Activated T-helper 1 cell treated with anti-CD3 and anti-CD28 coated beads, Interleukin-12 subunit alpha, Interleukin-12 subunit beta, Interleukin-2, Interleukin-4 antibody, amounts not matched to agents 30 ng/mL and 10 ng/mL and 1 ng/mL, durations not matched to agents 14 hours and 24 hours and 36 hours (primary cell): ENCODE measurements around the gene LRMDA. TPM values are rescaled to one million over a fixed set of nuclear protein-coding genes. Genes with fewer than 3 reads are reported as not detected.
A peak's percentile ranks its signal among the peaks of the same experiment; 100 is the strongest.

ENCODE experiments used
- DNase-seq: peaks from one replicate; pipeline ENCODE4 v3.0.0; 2021; ENCODE audit warnings: low spot score
- H3K27ac Mint-ChIP-seq: one replicate; pipeline ENCODE4 v1.8.0; 2021; ENCODE audit warnings: mild to moderate bottlenecking, mixed read lengths
- H3K27me3 Mint-ChIP-seq: one replicate; pipeline ENCODE4 v1.8.0; 2022; ENCODE audit warnings: mild to moderate bottlenecking, moderate library complexity, mixed read lengths; ENCODE audit not compliant: insufficient read depth
- H3K36me3 Mint-ChIP-seq: one replicate; pipeline ENCODE4 v1.8.0; 2021; ENCODE audit warnings: low read depth, mixed read lengths
- H3K4me1 Mint-ChIP-seq: one replicate; pipeline ENCODE4 v1.8.0; 2021; ENCODE audit warnings: low read depth, mixed read lengths
- H3K4me3 Mint-ChIP-seq: one replicate; pipeline ENCODE4 v1.8.0; 2021; ENCODE audit warnings: mild to moderate bottlenecking, moderate library complexity, mixed read lengths
- H3K9me3 Mint-ChIP-seq: one replicate; pipeline ENCODE4 v1.8.0; 2021; ENCODE audit warnings: mixed read lengths
- intact Hi-C: fragments of 100-400 bp; cut with micrococcal nuclease; formaldehyde crosslinking; loops from one replicate; pipeline ENCODE4 v1.15.1; 2024
- total RNA-seq: library from RNA; stranded (reverse); gene quantifications from 2 replicates; pipeline ENCODE4 v1.2.3, GENCODE V29; 2022

LRMDA gene
- total RNA-seq, 1 donor from 2014 or later: not detected

GRCh38 chr10:75404815-75405597 is 26.4 kb upstream of the LRMDA start:
- intact Hi-C loops: loop anchor here (5.0 kb wide), 1 partner anchor 108 kb away; no protein-coding TSS in a partner anchor
- Mint-ChIP-seq H3K4me3 (no peak overlapping the region), H3K9me3 (no peaks in the 10 kb centered on the region), H3K27ac (no peak overlapping the region), H3K36me3 (peaks cover 5% of the 10 kb centered on the region), H3K4me1 (peaks cover 36% of the 10 kb centered on the region), H3K27me3 (peaks cover 67% of the 10 kb centered on the region)
- DNase-seq: no peak

GRCh38 chr10:75405598-75406461 is 25.6 kb upstream of the LRMDA start:
- H3K9me3 Mint-ChIP-seq: no peaks in the 10 kb centered on the region
- peaks cover 7% of the 10 kb centered on the region for H3K36me3 Mint-ChIP-seq
- H3K4me3 Mint-ChIP-seq: peak overlapping the region; percentile 5
- peak overlapping the region; percentile 34 for H3K27ac Mint-ChIP-seq
- peaks cover 70% of the 10 kb centered on the region for H3K27me3 Mint-ChIP-seq
- peaks cover 29% of the 10 kb centered on the region for H3K4me1 Mint-ChIP-seq
- DNase-seq: no peak
- intact Hi-C loops: no loop called here

- H3K4me3 Mint-ChIP-seq: no peak overlapping the region
- H3K27ac Mint-ChIP-seq: no peak overlapping the region
- H3K4me1 Mint-ChIP-seq: peaks cover 28% of the 10 kb centered on the region
- no peak for DNase-seq
- no peaks in the 10 kb centered on the region for H3K9me3 Mint-ChIP-seq
- intact Hi-C loops: no loop called here
- H3K36me3 Mint-ChIP-seq: peaks cover 7% of the 10 kb centered on the region
- H3K27me3 Mint-ChIP-seq: peaks cover 76% of the 10 kb centered on the region
Measured at GRCh38 chr10:75406462-75407223, 24.8 kb upstream of the LRMDA start.

- peaks cover 23% of the 10 kb centered on the region for H3K4me1 Mint-ChIP-seq
- H3K27me3 Mint-ChIP-seq: peaks cover 73% of the 10 kb centered on the region
- H3K4me3 Mint-ChIP-seq: peak overlapping the region; percentile 59
- DNase-seq: no peak
- H3K36me3 Mint-ChIP-seq: peaks cover 7% of the 10 kb centered on the region
- H3K27ac Mint-ChIP-seq: no peak overlapping the region
- H3K9me3 Mint-ChIP-seq: no peaks in the 10 kb centered on the region
- intact Hi-C loops: no loop called here
Measured at GRCh38 chr10:75407224-75407712, 24.2 kb upstream of the LRMDA start.

DNA sequence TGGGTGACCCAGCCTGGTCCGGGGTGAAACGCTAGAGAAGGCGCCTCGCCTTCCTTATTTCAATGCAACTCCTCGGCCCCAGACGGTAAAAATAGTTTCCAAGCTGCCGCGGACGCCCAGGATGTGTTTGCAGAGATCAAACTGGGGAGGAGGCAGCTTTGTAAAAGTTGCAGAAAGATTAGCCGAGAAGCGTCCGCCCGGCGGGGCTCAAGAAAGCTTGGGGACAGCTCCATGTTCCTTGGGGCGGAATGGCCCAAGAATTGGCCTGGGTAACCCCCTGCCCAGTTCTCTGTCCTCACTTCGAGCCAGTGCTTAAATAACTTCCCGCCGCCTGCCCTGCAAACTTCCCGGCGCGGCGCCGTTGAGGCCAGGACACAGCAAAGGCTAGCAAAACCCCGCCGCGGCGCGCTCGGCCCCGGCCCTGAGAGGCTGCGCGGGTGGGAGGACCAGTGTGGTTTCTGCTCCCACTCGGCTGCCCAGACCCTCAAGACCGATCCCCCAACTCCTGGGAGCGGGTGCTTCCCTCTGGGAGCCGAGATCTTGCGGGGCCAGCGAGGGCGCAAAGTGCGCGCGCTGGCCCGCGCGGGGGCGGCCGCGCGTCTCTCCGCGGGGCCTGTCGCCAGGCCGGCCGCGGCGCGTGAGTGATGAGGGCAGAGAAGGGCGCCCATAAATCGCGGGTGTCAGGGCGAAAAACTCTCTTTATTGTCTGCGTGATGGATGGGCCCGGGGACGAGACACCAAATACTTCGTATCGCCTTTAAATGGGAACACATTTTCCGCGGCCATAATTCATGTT is 23.5 kb upstream of the LRMDA start:
- H3K9me3 Mint-ChIP-seq: no peaks in the 10 kb centered on the region
- no peak overlapping the region for H3K27ac Mint-ChIP-seq
- H3K4me1 Mint-ChIP-seq: peaks cover 18% of the 10 kb centered on the region
- H3K27me3 Mint-ChIP-seq: peaks cover 70% of the 10 kb centered on the region
- intact Hi-C loops: no loop called here
- peak overlapping the region; percentile 59 for H3K4me3 Mint-ChIP-seq
- peaks cover 5% of the 10 kb centered on the region for H3K36me3 Mint-ChIP-seq
- DNase-seq: no peak

DNA sequence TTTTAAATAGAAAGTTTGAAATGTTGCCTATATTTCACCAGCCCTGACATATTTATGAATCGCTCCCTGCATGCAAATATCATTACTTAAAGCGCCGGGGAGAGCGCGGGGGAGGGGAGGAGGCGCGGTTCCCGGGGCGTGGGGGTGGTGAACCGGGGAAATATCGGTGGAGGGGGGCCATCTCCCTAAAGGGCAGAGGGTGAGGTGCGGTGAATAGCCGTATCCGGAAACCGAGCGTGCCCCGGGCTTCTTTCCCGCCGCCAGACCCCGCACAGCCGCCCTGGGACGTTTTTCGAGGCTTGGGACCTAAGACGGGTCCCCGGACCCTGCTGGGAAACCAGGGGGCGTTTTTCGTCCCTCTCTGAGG is 22.9 kb upstream of the LRMDA start:
- peaks cover 5% of the 10 kb centered on the region for H3K36me3 Mint-ChIP-seq
- DNase-seq: no peak
- no peak overlapping the region for H3K27ac Mint-ChIP-seq
- no peaks in the 10 kb centered on the region for H3K9me3 Mint-ChIP-seq
- peaks cover 12% of the 10 kb centered on the region for H3K4me1 Mint-ChIP-seq
- no peak overlapping the region for H3K4me3 Mint-ChIP-seq
- H3K27me3 Mint-ChIP-seq: peaks cover 64% of the 10 kb centered on the region
- intact Hi-C loops: no loop called here

DNA sequence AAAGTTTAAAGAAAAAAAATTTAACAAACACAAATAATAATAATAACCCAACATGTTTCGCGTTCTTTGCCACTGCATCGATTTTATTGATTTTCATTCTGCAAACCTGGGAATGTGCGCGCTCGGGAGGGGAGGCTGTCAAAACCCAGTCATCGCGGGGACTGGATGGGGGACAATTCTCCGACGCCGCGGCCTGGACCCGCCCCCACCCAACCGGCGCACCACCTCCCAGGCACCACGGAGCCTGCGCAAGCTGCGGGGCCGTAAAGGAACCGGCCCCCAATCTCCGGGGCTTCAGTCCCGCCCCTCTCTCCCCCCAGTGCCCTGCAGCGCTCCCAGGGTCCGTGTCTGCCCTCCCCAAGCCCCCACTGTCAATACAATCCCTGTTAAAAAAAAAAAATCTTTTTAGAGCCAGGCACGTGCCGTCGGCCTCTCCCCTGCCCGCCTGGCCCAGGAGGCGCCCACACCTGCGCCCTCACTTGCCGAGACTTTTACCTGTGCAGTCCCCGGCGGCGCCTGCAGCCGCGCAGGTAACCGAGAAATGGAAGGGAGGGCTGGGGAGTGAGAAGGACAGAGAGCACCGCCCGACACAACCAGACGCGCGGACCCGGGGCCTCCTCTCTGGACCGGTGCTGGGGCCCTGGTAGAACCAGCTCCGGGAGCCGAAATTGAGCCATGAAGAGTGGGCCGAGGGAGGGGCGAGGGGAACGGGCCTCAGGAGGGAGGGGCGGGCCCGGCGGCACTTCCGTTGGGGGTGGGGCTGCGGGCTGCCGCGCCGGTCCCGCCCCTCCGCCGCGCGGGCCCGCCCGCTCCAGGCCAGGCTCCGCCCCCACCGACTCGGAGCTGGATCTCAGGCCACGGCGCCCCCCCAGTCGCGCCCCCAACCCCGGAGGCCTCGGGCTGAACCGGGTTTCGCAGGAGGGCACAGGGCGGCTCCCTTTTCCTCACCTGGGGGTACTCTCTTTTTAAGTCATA is 22.2 kb upstream of the LRMDA start:
- intact Hi-C loops: no loop called here
- Mint-ChIP-seq H3K4me1 (peaks cover 8% of the 10 kb centered on the region), H3K4me3 (peak overlapping the region; percentile 64), H3K9me3 (no peaks in the 10 kb centered on the region), H3K27me3 (peaks cover 59% of the 10 kb centered on the region), H3K36me3 (peaks cover 5% of the 10 kb centered on the region), H3K27ac (peak overlapping the region; percentile 57)
- DNase-seq: no peak

DNA sequence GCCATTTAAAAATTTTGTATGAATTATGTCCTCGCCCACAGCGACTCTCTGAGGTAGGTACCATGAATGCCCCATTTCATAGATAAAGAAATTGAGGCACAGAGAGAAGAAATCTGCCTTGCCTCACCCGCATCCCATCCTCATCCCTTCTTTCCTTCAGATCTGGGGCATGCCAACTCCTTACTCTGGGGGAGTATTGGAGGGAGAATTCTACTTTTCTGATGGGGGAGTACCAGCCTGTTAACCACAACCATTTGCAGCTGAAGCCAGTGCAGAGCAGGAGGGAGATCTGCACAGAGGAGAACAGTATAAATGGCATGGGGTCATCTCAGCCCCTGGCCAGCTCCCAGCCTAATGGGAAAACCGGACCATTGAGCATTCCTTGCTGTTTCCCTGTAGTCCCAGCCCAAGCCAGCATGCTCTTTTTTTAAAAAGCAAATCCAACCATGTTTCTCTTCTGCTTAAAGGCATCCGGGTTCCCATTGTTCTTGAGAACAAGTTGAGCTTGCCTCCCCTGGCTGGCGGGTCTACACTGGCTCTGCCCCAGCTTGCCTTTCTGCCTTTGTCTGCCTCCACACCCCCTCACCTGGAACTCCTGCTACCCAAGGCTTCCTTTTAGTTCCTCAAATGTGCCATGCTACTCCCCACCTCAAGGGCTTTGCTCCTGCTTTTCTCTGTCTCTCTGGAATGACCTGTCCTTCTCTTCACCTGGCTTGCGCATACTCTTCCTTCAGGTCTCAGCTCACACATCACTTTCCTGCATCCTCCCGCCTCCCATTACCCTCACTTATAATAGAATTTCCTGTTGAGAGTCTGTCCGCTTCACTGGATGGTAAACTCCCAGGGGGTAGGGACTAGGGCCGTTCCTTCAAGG is 21.1 kb upstream of the LRMDA start:
- peak overlapping the region; percentile 64 for H3K4me3 Mint-ChIP-seq
- H3K4me1 Mint-ChIP-seq: peaks cover 7% of the 10 kb centered on the region
- DNase-seq: no peak
- H3K9me3 Mint-ChIP-seq: no peaks in the 10 kb centered on the region
- peaks cover 5% of the 10 kb centered on the region for H3K36me3 Mint-ChIP-seq
- intact Hi-C loops: no loop called here
- H3K27me3 Mint-ChIP-seq: peaks cover 54% of the 10 kb centered on the region
- no peak overlapping the region for H3K27ac Mint-ChIP-seq

- Mint-ChIP-seq H3K9me3 (no peaks in the 10 kb centered on the region), H3K36me3 (peaks cover 3% of the 10 kb centered on the region), H3K27me3 (peaks cover 28% of the 10 kb centered on the region), H3K27ac (no peak overlapping the region), H3K4me3 (no peak overlapping the region), H3K4me1 (no peaks in the 10 kb centered on the region)
- intact Hi-C loops: no loop called here
- no peak for DNase-seq
Measured at GRCh38 chr10:75414527-75414926, 16.9 kb upstream of the LRMDA start.

DNA sequence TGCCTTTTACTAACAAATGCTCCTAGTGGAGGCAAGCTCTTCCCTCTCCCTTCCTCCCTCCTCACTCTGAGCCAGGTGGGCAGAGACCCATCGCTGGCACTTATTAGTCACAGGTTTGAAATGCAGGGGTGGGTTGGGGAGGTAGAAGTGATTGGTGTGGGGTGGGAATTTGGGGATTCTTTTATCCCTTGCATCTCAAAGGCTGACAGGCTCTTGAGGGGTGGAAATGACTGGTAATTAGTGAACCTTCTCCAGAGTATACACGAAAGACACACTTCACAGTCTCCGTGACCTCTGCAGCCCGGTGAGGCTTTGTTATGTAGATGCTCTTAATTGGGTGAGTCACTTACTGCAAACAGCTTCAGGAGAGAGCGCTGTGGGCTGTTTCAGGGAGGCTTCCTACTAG is 13.9 kb upstream of the LRMDA start:
- no peak overlapping the region for H3K27ac Mint-ChIP-seq
- H3K9me3 Mint-ChIP-seq: no peaks in the 10 kb centered on the region
- H3K36me3 Mint-ChIP-seq: no peaks in the 10 kb centered on the region
- peaks cover 2% of the 10 kb centered on the region for H3K27me3 Mint-ChIP-seq
- no peak overlapping the region for H3K4me3 Mint-ChIP-seq
- no peaks in the 10 kb centered on the region for H3K4me1 Mint-ChIP-seq
- no peak for DNase-seq
- intact Hi-C loops: no loop called here

DNA sequence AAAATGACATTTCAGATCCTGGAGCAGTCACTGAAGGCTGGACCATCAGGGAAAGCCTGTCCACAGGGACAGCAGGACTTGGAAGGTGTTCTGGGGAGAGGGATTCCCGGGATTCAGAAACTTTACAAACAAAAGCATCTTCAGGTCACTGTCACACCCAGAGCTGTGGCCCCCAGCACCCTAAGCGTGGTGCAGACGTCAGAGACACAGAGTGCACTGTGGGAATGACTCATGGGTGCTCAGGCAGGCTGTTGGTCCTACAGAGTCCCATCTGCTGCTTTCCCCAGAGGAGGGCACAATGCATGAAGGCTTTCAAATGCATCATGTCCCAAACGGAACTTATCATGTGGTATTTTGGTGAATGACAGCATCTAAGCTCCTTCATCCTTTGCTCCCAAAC is 13.1 kb upstream of the LRMDA start:
- intact Hi-C loops: no loop called here
- Mint-ChIP-seq H3K36me3 (no peaks in the 10 kb centered on the region), H3K27ac (no peak overlapping the region), H3K4me3 (no peak overlapping the region), H3K27me3 (peaks cover 1% of the 10 kb centered on the region), H3K9me3 (no peaks in the 10 kb centered on the region), H3K4me1 (no peaks in the 10 kb centered on the region)
- DNase-seq: no peak
